HepG2 (cell line): ENCODE measurements around the gene CDH13. TPM values are rescaled to one million over a fixed set of nuclear protein-coding genes. Genes with fewer than 3 reads are reported as not detected.

Source experiments
- ATAC-seq: fragments of 200-7000 bp; cut with Tn5 transposase; 3 replicates; pipeline ENCODE4 v1.9.1; 2020; ENCODE audit warnings: mild to moderate bottlenecking, moderate library complexity
- BruUV-seq: library from RNA; stranded (reverse); fragments of 400-500 nt; replicated peaks from 2 replicates; lab custom pipeline; 2021; lab: Mats Ljungman, UMichigan
- CTCF ChIA-PET: fragments of 300-600 bp; formaldehyde crosslinking; extraction: SDS; loops from one replicate; lab custom pipeline; 2021; ENCODE audit warnings: low total read pairs, inconsistent platforms, low intra/inter-chr PET ratio; lab: Yijun Ruan, JAX
- POLR2A ChIA-PET: fragments of 350-600 bp; sonication (Branson Sonifier 250); formaldehyde crosslinking; loops from one replicate; lab custom pipeline; 2020; ENCODE audit warnings: antibody characterized with exemption, inconsistent platforms; lab: Yijun Ruan, JAX
- DNase-seq: peaks from one replicate; pipeline ENCODE4 v3.0.0-alpha.2; 2015; ENCODE audit warnings: low spot score
- FAIRE-seq: peaks from 3 replicates; lab custom pipeline; 2011; peaks lifted over from hg19 to GRCh38; lab: Jason Lieb, UNC
- H2AFZ ChIP-seq: one replicate; pipeline ENCODE4 v1.6.1; 2011; ENCODE audit warnings: low read length, inconsistent platforms
- H3K27ac ChIP-seq: fragments of 300-600 bp; 3 replicates; pipeline ENCODE4 v1.8.0; 2011; ENCODE audit warnings: mixed run types, mild to moderate bottlenecking, mixed read lengths, low read length, inconsistent platforms; ENCODE audit not compliant: insufficient read depth; ENCODE audit errors: extremely low read length
- H3K27me3 ChIP-seq, 2 experiments: fragments of 200-600 bp in 1 of 2; 2 replicates in 1 of 2; 3 replicates in 1 of 2; pipeline versions ENCODE4 v1.6.0 to v1.8.0; 2011; ENCODE audit warnings: low read length in 2 of 2, mild to moderate bottlenecking in 2 of 2, moderate library complexity in 2 of 2, inconsistent platforms in 1 of 2; ENCODE audit not compliant: insufficient read depth in 2 of 2, control insufficient read depth in 1 of 2
- H3K36me3 ChIP-seq, 2 experiments: fragments of 200-600 bp in 1 of 2; replicated peaks in 1 of 2; 2 replicates in 1 of 2; 3 replicates in 1 of 2; pipeline versions ENCODE4 v1.5.1 to v1.8.0; 2011; ENCODE audit warnings: low read length in 2 of 2, inconsistent platforms in 1 of 2; ENCODE audit not compliant: insufficient read depth in 2 of 2, control insufficient read depth in 1 of 2
- H3K4me1 ChIP-seq: 2 replicates; pipeline ENCODE4 v1.5.1; 2012; ENCODE audit warnings: low read length, inconsistent platforms; ENCODE audit not compliant: insufficient read depth
- H3K4me2 ChIP-seq: 2 replicates; pipeline ENCODE4 v1.6.0; 2011; ENCODE audit warnings: low read depth, low read length, inconsistent platforms
- H3K4me3 ChIP-seq, 3 experiments: fragments of 200-600 bp in 1 of 3; sonication (generic), shearing (Covaris generic) in 1 of 3; replicated peaks in 1 of 3; 2 replicates each; pipeline ENCODE4 v1.5.1; 2011 to 2016; ENCODE audit warnings: low read length in 3 of 3, inconsistent platforms in 2 of 3, low read depth in 2 of 3, mild to moderate bottlenecking in 2 of 3, control low read depth in 1 of 3, mixed read lengths in 1 of 3; ENCODE audit not compliant: insufficient read depth in 1 of 3
- H3K79me2 ChIP-seq: one replicate; pipeline ENCODE4 v1.6.1; 2011; ENCODE audit warnings: low read length, inconsistent platforms; ENCODE audit not compliant: insufficient read depth
- H3K9ac ChIP-seq: 2 replicates; pipeline ENCODE4 v1.6.0; 2011; ENCODE audit warnings: mild to moderate bottlenecking, low read depth, low read length, inconsistent platforms; ENCODE audit not compliant: insufficient read depth
- H3K9me3 ChIP-seq: 2 replicates; pipeline ENCODE4 v1.5.1; 2012; ENCODE audit warnings: mild to moderate bottlenecking, low read length
- H4K20me1 ChIP-seq: 2 replicates; pipeline ENCODE4 v1.6.0; 2011; ENCODE audit warnings: inconsistent platforms, mild to moderate bottlenecking, low read length, moderate library complexity; ENCODE audit not compliant: insufficient read depth
- ATF1 ChIP-seq: IDR thresholded peaks from 2 replicates; pipeline ENCODE4 v1.6.1; 2016; ENCODE audit warnings: mild to moderate bottlenecking, control low read depth
- CEBPG ChIP-seq: IDR thresholded peaks from 2 replicates; pipeline ENCODE4 v1.6.1; 2016
- DPF2 ChIP-seq: sonication (generic); formaldehyde crosslinking; IDR thresholded peaks from 2 replicates; pipeline ENCODE4 v1.4.0; 2020; ENCODE audit warnings: mild to moderate bottlenecking, low read depth, missing genetic modification reagents, borderline replicate concordance
- DRAP1 ChIP-seq: IDR thresholded peaks from 2 replicates; pipeline ENCODE4 v1.6.1; 2016; ENCODE audit warnings: missing genetic modification reagents, missing compliant biosample characterization
- E2F2 ChIP-seq: sonication (generic); formaldehyde crosslinking; IDR thresholded peaks from 2 replicates; pipeline ENCODE4 v1.4.0; 2020; ENCODE audit warnings: missing genetic modification reagents, borderline replicate concordance
- GZF1 ChIP-seq: sonication (generic); formaldehyde crosslinking; IDR thresholded peaks from 2 replicates; pipeline ENCODE4 v1.5.1; 2020; ENCODE audit warnings: mild to moderate bottlenecking, missing genetic modification reagents
- IKZF4 ChIP-seq: sonication (generic); formaldehyde crosslinking; IDR thresholded peaks from 2 replicates; pipeline ENCODE4 v1.5.1; 2020; ENCODE audit warnings: borderline replicate concordance, mild to moderate bottlenecking, low read depth, missing genetic modification reagents; ENCODE audit errors: not compliant biosample characterization
- IKZF5 ChIP-seq: IDR thresholded peaks from 2 replicates; pipeline ENCODE4 v1.6.1; 2018; ENCODE audit warnings: missing genetic modification reagents, mild to moderate bottlenecking, missing compliant biosample characterization
- NFE2 ChIP-seq: sonication (generic); formaldehyde crosslinking; IDR thresholded peaks from 2 replicates; pipeline ENCODE4 v1.4.0; 2020; ENCODE audit warnings: missing genetic modification reagents
- NONO ChIP-seq, 2 experiments: fragments of 450-650 bp in 1 of 2; sonication (generic) in 1 of 2; formaldehyde crosslinking in 1 of 2; IDR thresholded peaks in 1 of 2; conservative IDR thresholded peaks in 1 of 2; 2 replicates each; pipeline versions ENCODE4 v1.6.1 to v1.8.0; 2017 to 2022; ENCODE audit warnings: mild to moderate bottlenecking in 1 of 2, missing genetic modification reagents in 1 of 2, moderate library complexity in 1 of 2
- RNF2 ChIP-seq: fragments of 450-650 bp; conservative IDR thresholded peaks from 2 replicates; pipeline ENCODE4 v1.6.1; 2016; ENCODE audit warnings: low read depth
- SIX1 ChIP-seq: sonication (generic); formaldehyde crosslinking; IDR thresholded peaks from 2 replicates; pipeline ENCODE4 v1.4.0; 2020; ENCODE audit warnings: missing genetic modification reagents, borderline replicate concordance
- ZFP62 ChIP-seq: sonication (generic); formaldehyde crosslinking; IDR thresholded peaks from 2 replicates; pipeline ENCODE4 v1.4.0; 2020; ENCODE audit warnings: missing genetic modification reagents
- ZNF329 ChIP-seq: sonication (generic); formaldehyde crosslinking; IDR thresholded peaks from 2 replicates; pipeline ENCODE4 v1.9.0; 2021; ENCODE audit warnings: low read depth, mild to moderate bottlenecking, missing genetic modification reagents
- ZNF34 ChIP-seq: sonication (generic); formaldehyde crosslinking; IDR thresholded peaks from 2 replicates; pipeline ENCODE4 v1.4.0; 2020; ENCODE audit warnings: mild to moderate bottlenecking, missing genetic modification reagents, borderline replicate concordance
- ZNF614 ChIP-seq: IDR thresholded peaks from 2 replicates; pipeline ENCODE4 v1.6.1; 2018; ENCODE audit warnings: missing biosample characterization, missing genetic modification reagents, inconsistent platforms, borderline replicate concordance
- ZNF670 ChIP-seq: sonication (generic); formaldehyde crosslinking; IDR thresholded peaks from 2 replicates; pipeline ENCODE4 v1.8.0; 2022; ENCODE audit warnings: mild to moderate bottlenecking, missing genetic modification reagents, borderline replicate concordance
- WGBS: methylation state at CpG from one replicate; pipeline ENCODE4 v1.1.6; 2017; ENCODE audit warnings: low lambda C conversion rate; 5-methylcytosine and 5-hydroxymethylcytosine counted together
- in situ Hi-C: cut with HindIII; loops from 2 replicates; pipeline ENCODE4 v1.10.0; 2017; ENCODE audit warnings: low pct_unique_long_range_greater_than_20kb; ENCODE audit not compliant: extremely low pct_ligation_motif_present
- intact Hi-C: fragments of 100-400 bp; cut with micrococcal nuclease; formaldehyde crosslinking; loops from one replicate; pipeline ENCODE4 v1.10.0; 2022; ENCODE audit not compliant: unreplicated experiment
- polyA plus RNA-seq, 8 experiments: library from polyadenylated mRNA; depleted of rRNA in 3 of 8; stranded (reverse) in 7 of 8; unstranded in 1 of 8; fragments of >200 nt; fragmentation: Illumina TruSeq in 4 of 8; extraction: Trizol in 4 of 8; gene quantifications; 2 replicates each; pipeline versions ENCODE4 v1.2.1 to v1.2.3, GENCODE V29; 2011 to 2016; ENCODE audit warnings: low read depth in 4 of 8, missing spikeins in 1 of 8, mixed read lengths in 1 of 8; ENCODE audit not compliant: insufficient read depth in 1 of 8
- total RNA-seq, 5 experiments: library from RNA; depleted of rRNA; stranded (reverse); fragments of >200 nt; fragmentation: Illumina TruSeq; extraction: Trizol; gene quantifications; 2 replicates each; pipeline ENCODE4 v1.2.3, GENCODE V29; 2016; ENCODE audit warnings: low read depth in 1 of 5

Gene CDH13
- total and polyA plus RNA-seq, 2 of the 13 experiments (the other 11 are each of a cell fraction or from before 2014, with no cell fraction given), result not detected

DNA sequence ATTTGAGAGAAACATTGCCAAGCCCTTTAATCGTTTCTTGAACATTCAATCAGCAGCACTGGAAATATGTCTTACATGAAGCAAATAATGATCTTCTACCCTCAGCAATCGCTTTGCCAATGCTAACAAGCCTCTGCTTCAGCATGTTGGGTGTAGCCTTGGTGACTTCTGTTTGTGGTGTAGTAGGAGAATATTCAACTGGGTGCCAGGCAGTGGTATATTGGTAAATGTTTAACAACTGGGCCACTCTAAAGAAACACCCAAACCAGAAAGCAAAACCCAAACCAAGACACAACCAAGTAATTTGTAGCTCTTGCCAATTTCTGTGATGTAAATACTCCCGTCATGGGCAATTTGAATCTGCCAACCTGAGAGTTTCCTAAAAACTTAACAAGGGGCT is 9.7 kb downstream of the CDH13 start:
- in situ Hi-C loops (loop anchor here (10.0 kb wide), 1 partner anchor 372 kb away; no protein-coding TSS in a partner anchor), intact Hi-C loops (no loop called here)
- Histone ChIP-seq H3K4me2 (no peak overlapping the region), H3K79me2 (no peaks in the 10 kb centered on the region), H3K9me3 (no peaks in the 10 kb centered on the region), H3K27me3 (no peaks in the 10 kb centered on the region), H3K27ac (no peak overlapping the region), H3K9ac (no peak overlapping the region), H3K36me3 (no peaks in the 10 kb centered on the region)
- 20% methylated on average over 3 of the region's 3 CpGs for WGBS
- ATAC-seq, result no peak
- BruUV-seq, result no TSS peak
- CTCF ChIA-PET, result no interaction called here
- DNase-seq, result no peak
- FAIRE-seq, result no peak
- POLR2A ChIA-PET, result no interaction called here
- TF ChIP-seq CEBPG (CRISPR knock-in tag) (no peak), DRAP1 (CRISPR knock-in tag) (no peak), ZFP62 (CRISPR knock-in tag) (no peak), IKZF4 (CRISPR knock-in tag) (no peak), ZNF670 (no peak), NFE2 (CRISPR knock-in tag) (no peak), ZNF614 (CRISPR knock-in tag) (no peak), DPF2 (CRISPR knock-in tag) (no peak), IKZF5 (CRISPR knock-in tag) (no peak), NONO (IDR thresholded peaks at IDR 0.05) (no peak), NONO (CRISPR knock-in tag; conservative IDR thresholded peaks at IDR 0.05) (no peak), SIX1 (CRISPR knock-in tag) (no peak), ZNF34 (CRISPR knock-in tag) (no peak), E2F2 (CRISPR knock-in tag) (no peak), RNF2 (no peak), GZF1 (CRISPR knock-in tag) (no peak), ATF1 (no peak), ZNF329 (CRISPR knock-in tag) (no peak)
- TF ChIP-seq, all 625 proteins: peak for 0
- Histone ChIP-seq H3K4me3 (no peak overlapping the region), H4K20me1 (no peaks in the 10 kb centered on the region), H2AFZ (no peak overlapping the region), H3K4me1 (0 out of 2 replicates have a peak, but pooled peaks cover 6% of the 10 kb centered on the region)
